ENCODE data around the gene NELFCD.
A peak's percentile ranks its signal among the peaks of the same experiment; 100 is the strongest.
"Not testable (repeated sequence)": the region's sequence is repeated elsewhere in the genome, so short reads cannot be mapped to it uniquely, and the experiment has no call there.

Gene NELFCD

GRCh38 chr20:59026904-59027740 lies 46.1 kb downstream of the NELFCD start:
- no peak for DNase-seq (ENCODE audit: low spot score)

GRCh38 chr20:59027741-59028320 lies 46.8 kb downstream of the NELFCD start:
- no peak for DNase-seq (ENCODE audit: low spot score)

DNA sequence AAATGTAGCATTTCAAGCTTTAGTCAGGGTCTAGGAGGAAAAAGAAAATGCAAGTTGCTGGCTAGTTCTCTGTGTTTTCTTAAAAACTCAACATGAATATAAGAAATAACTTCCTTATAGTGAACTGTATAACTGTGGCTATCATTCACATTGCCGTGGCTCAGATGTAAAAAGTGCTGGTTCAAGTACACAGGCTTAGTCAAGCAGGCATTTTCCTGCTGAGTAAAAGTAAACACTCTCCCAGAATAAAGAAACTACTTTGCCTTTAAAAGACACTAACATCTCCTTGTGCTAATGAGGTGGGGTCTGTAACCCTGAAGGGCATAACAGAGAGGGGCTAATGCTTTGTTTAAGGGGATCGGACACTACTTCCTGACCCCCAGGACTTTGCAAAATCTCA lies 47.8 kb downstream of the NELFCD start:
- DNase-seq (ENCODE audit: low spot score) = no peak

GRCh38 chr20:59030911-59031563 lies 50.0 kb downstream of the NELFCD start:
- no peak for DNase-seq (ENCODE audit: low spot score)

DNA sequence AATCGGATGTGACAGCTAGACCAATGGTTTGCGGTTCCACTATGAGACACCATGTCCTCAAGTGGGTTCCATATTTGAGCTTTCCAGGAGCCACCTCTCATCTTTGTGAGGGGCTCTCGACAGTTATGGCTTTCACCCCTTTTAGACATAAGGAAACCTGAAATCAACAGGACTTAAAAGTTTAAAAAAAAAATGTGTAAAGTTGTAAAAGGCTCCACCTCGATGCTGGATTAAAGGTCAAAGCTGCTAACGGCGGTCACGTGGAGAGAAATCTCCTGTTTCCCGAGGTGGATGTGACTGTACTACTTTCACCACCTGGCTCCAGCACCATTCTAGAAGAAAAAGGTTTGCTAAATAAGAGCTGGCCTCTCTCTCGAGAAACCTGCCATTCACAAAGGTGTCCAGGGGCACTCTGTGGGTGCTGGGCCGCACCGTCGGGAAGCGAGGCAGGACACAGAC lies 50.5 kb downstream of the NELFCD start:
- DNase-seq (ENCODE audit: low spot score) = no peak

DNA sequence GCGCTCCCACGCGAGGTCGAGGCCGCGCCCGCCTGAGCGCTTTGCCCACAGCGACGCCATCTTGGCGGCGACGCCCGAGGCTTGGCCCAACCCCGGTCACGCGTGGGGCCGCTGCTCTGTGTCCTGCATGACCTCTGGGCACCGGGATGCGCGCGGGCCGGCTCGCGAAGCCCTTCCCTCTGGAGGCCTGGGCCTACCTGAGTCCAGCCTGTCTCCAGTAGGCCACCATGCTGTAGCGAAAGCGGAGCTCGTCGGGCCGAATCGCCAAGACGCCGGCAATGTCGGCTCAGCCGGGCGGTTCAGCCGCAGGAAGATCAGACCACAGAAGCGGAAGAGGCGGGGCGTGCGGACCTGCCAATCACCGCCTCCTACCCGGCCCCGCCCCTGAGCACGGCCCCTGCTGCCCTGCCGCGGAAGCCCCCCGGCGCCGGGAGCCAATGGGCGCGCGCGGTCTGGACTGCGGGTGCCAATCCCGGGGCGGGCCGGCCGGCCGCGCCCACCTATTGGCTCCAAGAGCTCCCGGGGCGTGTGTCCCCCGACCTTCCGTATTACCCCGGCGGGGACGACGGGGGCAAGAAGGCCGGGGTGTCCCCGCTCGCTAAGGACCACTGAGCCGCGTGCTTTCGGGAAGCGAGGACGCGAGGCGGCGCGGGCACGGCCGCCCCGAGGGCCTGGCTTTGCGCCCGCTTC lies 51.1 kb downstream of the NELFCD start, which contains the start of gene ATP5F1E:
ATP5F1E (minus strand) TSS at position 313 of the 690 bp plus-strand sequence; CDS start at position 229, 84 bp downstream.
- DNase-seq (ENCODE audit: low spot score) = peak; percentile 98

DNA sequence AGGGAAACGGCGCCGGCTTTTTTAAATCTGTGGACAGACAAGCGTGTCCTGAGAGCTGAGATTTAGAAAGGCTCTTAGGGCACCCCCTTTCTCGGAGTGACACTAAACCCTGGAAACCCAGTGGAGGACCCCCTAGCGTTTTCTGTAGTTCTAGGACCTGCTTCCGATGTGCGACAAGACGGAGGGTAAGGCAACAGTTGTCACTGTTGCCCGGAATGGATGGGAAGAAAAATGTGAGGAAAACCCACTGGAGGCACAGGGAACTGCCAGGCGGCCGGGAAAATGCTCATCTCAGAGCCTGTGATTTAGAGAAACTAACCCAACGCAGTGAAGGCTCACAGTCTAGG lies 51.6 kb downstream of the NELFCD start:
- DNase-seq (ENCODE audit: low spot score) = peak; percentile 40

DNA sequence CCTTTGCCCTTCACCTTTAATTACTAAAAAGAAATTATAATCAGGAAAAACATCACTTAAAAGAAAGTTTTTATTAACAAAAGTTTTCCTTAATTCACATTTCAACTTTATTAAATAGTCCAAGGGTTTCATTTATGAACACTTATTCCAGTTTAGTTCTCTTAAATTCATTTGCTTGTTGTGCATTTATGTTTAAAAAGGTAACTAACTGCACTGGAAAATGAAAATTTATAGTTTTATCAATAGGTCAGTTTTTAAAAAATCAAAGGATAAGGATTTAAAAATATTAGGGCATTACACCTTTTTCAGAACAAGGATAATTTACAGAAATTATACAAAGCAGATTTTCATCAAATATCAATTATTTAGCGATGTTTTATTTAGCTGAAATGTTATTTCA lies 52.0 kb downstream of the NELFCD start:
- no peak for DNase-seq (ENCODE audit: low spot score)

GRCh38 chr20:59033616-59034165 lies 52.6 kb downstream of the NELFCD start:
- DNase-seq (ENCODE audit: low spot score) = no peak

- DNase-seq (ENCODE audit: low spot score) = no peak
Observed at GRCh38 chr20:59035381-59035780, 54.3 kb downstream of the NELFCD start.

GRCh38 chr20:59037386-59037785 lies 56.3 kb downstream of the NELFCD start:
- no peak for DNase-seq (ENCODE audit: low spot score)

GRCh38 chr20:59039233-59039632 lies 58.2 kb downstream of the NELFCD start:
- DNase-seq (ENCODE audit: low spot score) = no peak

GRCh38 chr20:59040667-59041066 lies 59.6 kb downstream of the NELFCD start:
- DNase-seq (ENCODE audit: low spot score) = no peak

DNA sequence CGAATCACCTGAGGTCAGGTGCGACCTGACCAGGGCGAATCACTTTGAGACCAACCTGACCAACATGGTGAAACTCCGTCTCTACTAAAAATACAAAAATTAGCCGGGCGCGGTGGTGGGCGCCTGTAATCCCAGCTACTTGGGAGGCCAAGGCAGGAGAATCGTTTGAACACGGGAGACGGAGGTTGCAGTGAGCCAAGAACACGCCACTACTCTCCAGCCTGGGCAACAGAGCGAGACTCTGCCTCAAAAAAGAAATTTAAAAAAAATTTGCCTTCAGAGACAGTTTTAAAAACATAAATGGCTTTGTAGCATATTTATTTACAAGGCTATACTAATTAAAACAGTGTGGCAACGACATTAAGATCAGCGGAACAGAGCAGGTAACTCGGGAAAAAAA lies 60.4 kb downstream of the NELFCD start:
- not testable (repeated sequence) for DNase-seq (ENCODE audit: low spot score)

GRCh38 chr20:59042151-59042795 lies 61.2 kb downstream of the NELFCD start, which contains the start of gene PRELID3B:
TSS of gene PRELID3B (minus strand) at chr20:59042786. CDS start at chr20:59042730, 56 bp downstream.
- DNase-seq (ENCODE audit: low spot score) = no peak

DNA sequence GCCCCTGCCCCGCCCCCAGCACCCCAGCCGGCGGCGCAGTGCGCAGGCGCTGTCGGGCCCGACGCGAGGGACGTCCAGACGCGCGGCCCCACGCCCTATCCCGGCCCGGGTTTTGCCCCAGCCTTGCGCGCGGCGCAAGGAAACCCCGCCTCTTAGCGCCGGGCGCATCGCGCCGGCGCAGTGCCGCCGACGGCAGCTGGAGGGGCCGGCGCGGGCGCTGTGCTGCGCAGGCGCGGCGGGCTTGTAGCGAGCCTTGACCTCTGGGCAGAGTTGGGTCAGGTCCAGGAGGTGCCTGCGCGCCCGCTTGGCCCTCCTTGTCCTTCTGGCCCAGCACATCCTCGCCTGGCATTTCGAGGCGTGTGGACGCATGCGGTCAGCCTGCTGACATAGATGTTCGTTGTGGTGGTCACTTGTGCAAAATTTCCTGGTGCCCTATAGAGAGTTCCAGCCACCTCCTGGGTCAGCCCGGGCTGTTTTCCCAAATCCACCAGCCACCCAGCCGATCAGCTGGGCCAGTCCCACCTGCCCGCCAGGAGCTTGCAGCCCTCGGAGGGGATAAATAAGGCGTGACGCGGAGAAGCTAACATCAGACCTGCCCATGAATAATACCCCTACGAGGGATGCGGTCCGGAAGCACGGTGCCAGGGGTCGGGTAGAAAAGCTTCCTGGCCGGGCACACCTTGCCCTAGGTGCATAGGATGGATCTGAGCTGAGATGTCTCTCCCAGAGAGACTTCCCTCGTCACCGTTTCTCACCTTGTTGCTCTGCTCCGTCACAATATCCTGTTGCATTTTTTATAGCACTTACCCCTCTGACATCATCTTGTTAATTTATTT lies 62.0 kb downstream of the NELFCD start:
- peak; percentile 92 for DNase-seq (ENCODE audit: low spot score)

- no peak for DNase-seq (ENCODE audit: low spot score)
Observed at GRCh38 chr20:59043698-59044097, 62.6 kb downstream of the NELFCD start.

- DNase-seq (ENCODE audit: low spot score) = no peak
Observed at GRCh38 chr20:59044295-59044694, 63.2 kb downstream of the NELFCD start.

Data from Ammon's horn (tissue), 1 donor.